MM.1S (cell line): Measurements from ENCODE around the gene TOPAZ1.

Experiments
- DNase-seq: peaks from one replicate; pipeline ENCODE4 v3.0.0-alpha.2; 2015
- H2AFZ ChIP-seq: fragments of 300-600 bp; sonication (generic); 2 replicates; pipeline ENCODE4 v1.6.0; 2016; ENCODE audit warnings: antibody characterized with exemption, low read length
- H3F3A ChIP-seq: fragments of 300-600 bp; sonication (generic); 2 replicates; pipeline ENCODE4 v1.6.1; 2016; ENCODE audit warnings: mild to moderate bottlenecking, antibody characterized with exemption, low read length, moderate library complexity, mixed read lengths; ENCODE audit not compliant: insufficient read depth
- H3K27ac ChIP-seq: fragments of 300-600 bp; sonication (generic); 2 replicates; pipeline ENCODE4 v1.5.1; 2016; ENCODE audit warnings: mild to moderate bottlenecking, low read length
- H3K27me3 ChIP-seq: fragments of 300-600 bp; sonication (generic); replicated peaks from 2 replicates; pipeline ENCODE4 v1.6.0; 2016; ENCODE audit warnings: low read length; ENCODE audit not compliant: insufficient read depth
- H3K36me3 ChIP-seq: fragments of 300-600 bp; sonication (generic); replicated peaks from 2 replicates; pipeline ENCODE4 v1.6.1; 2016; ENCODE audit warnings: mild to moderate bottlenecking, low read length, mixed read lengths; ENCODE audit not compliant: insufficient read depth
- H3K4me1 ChIP-seq: fragments of 300-600 bp; sonication (generic); 2 replicates; pipeline ENCODE4 v1.6.1; 2016; ENCODE audit warnings: low read length, mixed read lengths
- H3K4me2 ChIP-seq: fragments of 300-600 bp; sonication (generic); 2 replicates; pipeline ENCODE4 v1.6.0; 2016; ENCODE audit warnings: low read depth, low read length
- H3K4me3 ChIP-seq: fragments of 300-600 bp; sonication (generic); 2 replicates; pipeline ENCODE4 v1.5.1; 2016; ENCODE audit warnings: low read length, mixed read lengths
- H3K79me2 ChIP-seq: fragments of 300-600 bp; sonication (generic); 2 replicates; pipeline ENCODE4 v1.6.1; 2016; ENCODE audit warnings: mixed run types, low read length, mixed read lengths
- H3K9ac ChIP-seq: fragments of 300-600 bp; sonication (generic); 2 replicates; pipeline ENCODE4 v1.6.1; 2016; ENCODE audit warnings: low read length, mixed read lengths
- H3K9me2 ChIP-seq: fragments of 300-600 bp; sonication (generic); replicated peaks from 2 replicates; pipeline ENCODE4 v1.6.1; 2016; ENCODE audit warnings: mild to moderate bottlenecking, low read length, mixed read lengths; ENCODE audit not compliant: insufficient read depth
- H3K9me3 ChIP-seq: fragments of 300-600 bp; sonication (generic); replicated peaks from 2 replicates; pipeline ENCODE4 v1.6.1; 2016; ENCODE audit warnings: mild to moderate bottlenecking, low read length, mixed read lengths; ENCODE audit not compliant: insufficient read depth
- H4K20me1 ChIP-seq: fragments of 300-600 bp; sonication (generic); 2 replicates; pipeline ENCODE4 v1.6.1; 2016; ENCODE audit warnings: mild to moderate bottlenecking, low read length, moderate library complexity, mixed read lengths; ENCODE audit not compliant: insufficient read depth
- EZH2 ChIP-seq: fragments of 300-600 bp; sonication (generic); optimal IDR thresholded peaks from 2 replicates; pipeline ENCODE3; 2017; ENCODE audit warnings: low read depth, mild to moderate bottlenecking, antibody characterized with exemption, low read length, mixed read lengths
- EZH2phosphoT487 ChIP-seq: fragments of 300-600 bp; sonication (generic); IDR thresholded peaks from 2 replicates; pipeline ENCODE4 v1.6.1; 2018; ENCODE audit warnings: antibody characterized with exemption, low read length
- TF ChIP-seq, protein P1 (sequence below): fragments of 300-600 bp; sonication (generic); IDR thresholded peaks from 2 replicates; pipeline ENCODE4 v1.5.1; 2016; ENCODE audit warnings: antibody characterized with exemption, low read length, mixed read lengths

TOPAZ1 gene

DNA sequence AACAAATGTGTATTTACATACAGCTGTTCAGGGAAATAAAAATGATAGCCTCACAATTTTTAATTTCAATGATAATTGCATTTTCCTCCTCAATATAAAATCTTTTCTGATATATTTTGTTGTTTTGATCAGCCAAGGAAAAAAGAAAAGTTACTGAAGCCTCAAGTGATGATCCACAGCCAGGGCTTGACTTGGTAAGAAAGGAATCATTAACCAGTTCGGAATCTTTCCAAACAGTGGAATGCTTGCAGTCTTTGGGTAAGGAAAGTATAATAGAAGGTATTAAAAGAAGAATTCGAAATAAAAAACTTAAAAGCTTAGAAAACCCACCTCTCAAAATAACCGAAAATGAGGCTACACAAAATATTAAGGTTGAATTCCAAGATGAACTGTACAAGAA lies 1.0 kb downstream of the TOPAZ1 start:
- DNase-seq = no peak
- no peak overlapping the region for H3K27ac ChIP-seq
- H3K79me2 ChIP-seq = no peaks in the 10 kb centered on the region
- H3K4me1 ChIP-seq = no peaks in the 10 kb centered on the region
- no peaks in the 10 kb centered on the region for H3F3A ChIP-seq
- no peak overlapping the region for H3K4me3 ChIP-seq
- H3K36me3 ChIP-seq = no peaks in the 10 kb centered on the region
- H4K20me1 ChIP-seq = no peaks in the 10 kb centered on the region
- no peaks in the 10 kb centered on the region for H3K9me2 ChIP-seq
- H2AFZ ChIP-seq = no peak overlapping the region
- no peak overlapping the region for H3K4me2 ChIP-seq
- TF ChIP-seq EZH2phosphoT487 = no peak
- no peak for TF ChIP-seq EZH2
- TF ChIP-seq, protein P1, sequence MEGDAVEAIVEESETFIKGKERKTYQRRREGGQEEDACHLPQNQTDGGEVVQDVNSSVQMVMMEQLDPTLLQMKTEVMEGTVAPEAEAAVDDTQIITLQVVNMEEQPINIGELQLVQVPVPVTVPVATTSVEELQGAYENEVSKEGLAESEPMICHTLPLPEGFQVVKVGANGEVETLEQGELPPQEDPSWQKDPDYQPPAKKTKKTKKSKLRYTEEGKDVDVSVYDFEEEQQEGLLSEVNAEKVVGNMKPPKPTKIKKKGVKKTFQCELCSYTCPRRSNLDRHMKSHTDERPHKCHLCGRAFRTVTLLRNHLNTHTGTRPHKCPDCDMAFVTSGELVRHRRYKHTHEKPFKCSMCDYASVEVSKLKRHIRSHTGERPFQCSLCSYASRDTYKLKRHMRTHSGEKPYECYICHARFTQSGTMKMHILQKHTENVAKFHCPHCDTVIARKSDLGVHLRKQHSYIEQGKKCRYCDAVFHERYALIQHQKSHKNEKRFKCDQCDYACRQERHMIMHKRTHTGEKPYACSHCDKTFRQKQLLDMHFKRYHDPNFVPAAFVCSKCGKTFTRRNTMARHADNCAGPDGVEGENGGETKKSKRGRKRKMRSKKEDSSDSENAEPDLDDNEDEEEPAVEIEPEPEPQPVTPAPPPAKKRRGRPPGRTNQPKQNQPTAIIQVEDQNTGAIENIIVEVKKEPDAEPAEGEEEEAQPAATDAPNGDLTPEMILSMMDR = no peak
- no peaks in the 10 kb centered on the region for H3K27me3 ChIP-seq
- H3K9ac ChIP-seq = no peak overlapping the region
- H3K9me3 ChIP-seq = no peaks in the 10 kb centered on the region

DNA sequence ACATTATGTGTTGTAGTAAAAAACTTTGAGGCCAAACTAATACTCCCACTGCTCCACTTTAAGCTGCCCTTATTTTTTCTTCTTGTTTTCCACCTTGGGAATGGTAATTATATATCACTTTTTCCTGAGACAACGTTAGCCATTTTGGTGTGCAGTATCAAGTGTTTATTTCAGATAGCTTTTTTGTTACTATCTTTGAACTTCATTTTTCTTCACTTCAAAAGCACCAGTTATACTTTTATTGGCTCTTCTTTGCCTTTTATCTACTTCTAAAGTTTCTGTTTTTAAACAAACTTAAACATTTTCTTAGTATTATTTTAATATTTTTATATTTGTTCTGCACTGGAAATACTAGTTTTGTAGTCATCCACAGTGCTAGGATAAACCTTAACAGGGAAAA lies 6.5 kb downstream of the TOPAZ1 start:
- Histone ChIP-seq H2AFZ (no peak overlapping the region), H4K20me1 (no peaks in the 10 kb centered on the region), H3K9ac (no peak overlapping the region), H3K36me3 (no peaks in the 10 kb centered on the region), H3K4me1 (no peaks in the 10 kb centered on the region), H3K79me2 (no peaks in the 10 kb centered on the region), H3K27ac (no peak overlapping the region), H3K4me2 (no peak overlapping the region), H3K4me3 (no peak overlapping the region), H3F3A (no peaks in the 10 kb centered on the region), H3K27me3 (no peaks in the 10 kb centered on the region), H3K9me3 (no peaks in the 10 kb centered on the region), H3K9me2 (no peaks in the 10 kb centered on the region)
- DNase-seq = no peak
- TF ChIP-seq EZH2phosphoT487 = no peak
- TF ChIP-seq EZH2 = no peak
- TF ChIP-seq, protein P1 = no peak

DNA sequence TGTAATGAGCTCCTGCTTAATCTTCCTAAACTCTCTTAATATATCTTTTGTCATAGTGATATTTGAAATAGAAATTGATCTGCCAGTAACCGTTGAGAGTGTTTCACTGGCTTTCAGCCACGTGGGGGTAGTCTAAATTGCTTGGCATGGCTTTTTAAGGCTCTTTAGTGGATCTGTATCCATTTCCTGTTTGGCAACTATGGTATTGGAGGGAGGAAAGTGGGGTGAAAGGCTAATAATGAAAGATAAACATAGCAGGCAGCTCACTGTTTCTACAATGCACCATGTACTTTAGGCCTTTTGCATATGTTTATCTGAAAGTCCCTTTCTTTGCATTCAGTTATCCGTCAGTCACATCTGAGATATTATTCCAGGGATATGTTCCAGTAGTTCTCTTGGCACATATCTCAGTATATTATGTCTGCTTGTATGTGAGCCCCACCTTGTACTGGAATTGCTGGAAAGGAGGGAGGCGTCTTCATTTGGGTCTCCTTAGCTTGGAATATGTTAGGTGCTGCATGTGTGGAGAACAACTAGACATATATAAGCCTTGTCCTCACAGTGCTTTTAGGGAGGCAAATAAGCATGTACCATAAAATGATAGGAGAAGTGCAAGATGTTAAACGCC lies 10.8 kb downstream of the TOPAZ1 start:
- Histone ChIP-seq H2AFZ (no peak overlapping the region), H3K27ac (no peak overlapping the region)
- no peak for DNase-seq

More for the DNA sequence above, 10.8 kb downstream of the TOPAZ1 start:
- Histone ChIP-seq H3K9ac (no peak overlapping the region), H3K36me3 (no peaks in the 10 kb centered on the region), H4K20me1 (no peaks in the 10 kb centered on the region), H3K4me2 (no peak overlapping the region), H3K4me3 (no peak overlapping the region), H3K4me1 (no peaks in the 10 kb centered on the region), H3K79me2 (no peaks in the 10 kb centered on the region), H3F3A (no peaks in the 10 kb centered on the region), H3K9me2 (no peaks in the 10 kb centered on the region), H3K9me3 (no peaks in the 10 kb centered on the region), H3K27me3 (no peaks in the 10 kb centered on the region)
- TF ChIP-seq EZH2 (no peak), EZH2phosphoT487 (no peak)
- TF ChIP-seq, protein P1 = no peak
